Activated CD8-positive, alpha-beta memory T cell treated with anti-CD3 and anti-CD28 coated beads, Interleukin-2, amount 50 U/mL, for 1 hour (primary cell): ENCODE measurements around the gene AARS2.

Source experiments
- DNase-seq: peaks from one replicate; pipeline ENCODE4 v3.0.0-alpha.2; 2020; ENCODE audit errors: extremely low read depth

Gene AARS2

GRCh38 chr6:44275749-44276648 lies 37.1 kb downstream of the AARS2 start:
- no peak for DNase-seq

- DNase-seq = no peak
Observed at GRCh38 chr6:44275271-44275748, 37.8 kb downstream of the AARS2 start.

GRCh38 chr6:44273617-44274016 lies 39.5 kb downstream of the AARS2 start:
- no peak for DNase-seq

- no peak for DNase-seq
Observed at GRCh38 chr6:44272999-44273566, 40.1 kb downstream of the AARS2 start.

- DNase-seq = no peak
Observed at GRCh38 chr6:44272529-44272928, 40.6 kb downstream of the AARS2 start.

GRCh38 chr6:44271914-44272313 lies 41.2 kb downstream of the AARS2 start:
- DNase-seq = no peak

GRCh38 chr6:44271406-44271723 lies 41.8 kb downstream of the AARS2 start:
- no peak for DNase-seq

GRCh38 chr6:44270526-44271405 lies 42.4 kb downstream of the AARS2 start:
- no peak for DNase-seq

GRCh38 chr6:44269921-44270525 lies 43.1 kb downstream of the AARS2 start, which contains the start of gene TMEM151B:
Gene TMEM151B (plus strand): TSS chr6:44270450. CDS start chr6:44270743, 293 bp downstream.
- no peak for DNase-seq

- DNase-seq = no peak
Observed at GRCh38 chr6:44269178-44269920, 43.8 kb downstream of the AARS2 start.

- DNase-seq = no peak
Observed at GRCh38 chr6:44268095-44268628, 45.0 kb downstream of the AARS2 start.

- DNase-seq = no peak
Observed at GRCh38 chr6:44267252-44267651, 45.9 kb downstream of the AARS2 start.

GRCh38 chr6:44266347-44266746 lies 46.8 kb downstream of the AARS2 start:
- DNase-seq = no peak

- DNase-seq = no peak
Observed at GRCh38 chr6:44265722-44266233, 47.4 kb downstream of the AARS2 start.

GRCh38 chr6:44265007-44265721 lies 48.0 kb downstream of the AARS2 start, which contains the start of gene NFKBIE:
Gene NFKBIE (minus strand): TSS chr6:44265551. CDS start chr6:44265346, 205 bp downstream.
- DNase-seq = peak; percentile 73

GRCh38 chr6:44264154-44265006 lies 48.8 kb downstream of the AARS2 start:
- no peak for DNase-seq

- no peak for DNase-seq
Observed at GRCh38 chr6:44263354-44264100, 49.6 kb downstream of the AARS2 start.
